ENCODE results near the gene MEX3A. TPM values are rescaled to one million over a fixed set of nuclear protein-coding genes. Genes with fewer than 3 reads are reported as not detected.

Gene MEX3A
- total RNA-seq, 1 donor from 2014 or later, result 32.2 TPM

- Histone ChIP-seq H3K27me3 (peaks cover 12% of the 10 kb centered on the region), H3K9ac (no peak overlapping the region), H2AFZ (replicated peaks) (no peak overlapping the region), H3K9me3 (ENCODE audit: low read depth) (no peaks in the 10 kb centered on the region), H4K20me1 (ENCODE audit: low read depth) (peaks cover 100% of the 10 kb centered on the region), H3F3A (ENCODE audit: low read depth) (peaks cover 39% of the 10 kb centered on the region), H3K4me2 (no peak overlapping the region), H3K36me3 (no peaks in the 10 kb centered on the region), H3K4me1 (peaks cover 32% of the 10 kb centered on the region), H3K79me2 (ENCODE audit: low read depth) (peaks cover 19% of the 10 kb centered on the region), H3K27ac (no peak overlapping the region), H3K4me3 (no peak overlapping the region)
- peaks cover 12% of the 10 kb centered on the region for H3K36me3 Mint-ChIP-seq
- no peak for DNase-seq (ENCODE audit: low spot score)
- peaks cover 25% of the 10 kb centered on the region for H3K27me3 Mint-ChIP-seq (ENCODE audit: insufficient read depth, low read depth)
- no peaks in the 10 kb centered on the region for H3K9me3 Mint-ChIP-seq
- no peak for TF ChIP-seq EZH2phosphoT487 (IDR thresholded peaks at IDR 0.05)
- TF ChIP-seq CTCF (IDR thresholded peaks at IDR 0.05), result no peak
- no peak for TF ChIP-seq EZH2 (IDR thresholded peaks at IDR 0.05)
- peaks cover 58% of the 10 kb centered on the region for H3K4me1 Mint-ChIP-seq
- no peak overlapping the region for H3K4me3 Mint-ChIP-seq
- no peak overlapping the region for H3K27ac Mint-ChIP-seq
Observed at GRCh38 chr1:156110252-156110651, 28.0 kb upstream of the MEX3A start.

GRCh38 chr1:156108664-156109241 lies 26.5 kb upstream of the MEX3A start:
- no peak overlapping the region for H3K27ac ChIP-seq
- no peak for DNase-seq (ENCODE audit: low spot score)
- peaks cover 30% of the 10 kb centered on the region for H3K4me1 ChIP-seq
- H3K27me3 ChIP-seq, result no peaks in the 10 kb centered on the region
- H3K4me3 Mint-ChIP-seq, result no peak overlapping the region
- no peak overlapping the region for H3K4me2 ChIP-seq
- peaks cover 60% of the 10 kb centered on the region for H3K4me1 Mint-ChIP-seq
- peaks cover 32% of the 10 kb centered on the region for H3K79me2 ChIP-seq (ENCODE audit: low read depth)
- H2AFZ ChIP-seq (replicated peaks), result no peak overlapping the region
- H3K4me3 ChIP-seq, result no peak overlapping the region
- peaks cover 10% of the 10 kb centered on the region for H3K36me3 Mint-ChIP-seq
- peaks cover 22% of the 10 kb centered on the region for H3K27me3 Mint-ChIP-seq (ENCODE audit: insufficient read depth, low read depth)
- H3K9me3 ChIP-seq (ENCODE audit: low read depth), result no peaks in the 10 kb centered on the region
- H3K9me3 Mint-ChIP-seq, result no peaks in the 10 kb centered on the region
- H4K20me1 ChIP-seq (ENCODE audit: low read depth), result peaks cover 100% of the 10 kb centered on the region
- no peak for TF ChIP-seq EZH2phosphoT487 (IDR thresholded peaks at IDR 0.05)
- TF ChIP-seq EZH2 (IDR thresholded peaks at IDR 0.05), result no peak
- TF ChIP-seq CTCF (IDR thresholded peaks at IDR 0.05), result no peak
- H3K9ac ChIP-seq, result no peak overlapping the region
- H3K36me3 ChIP-seq, result no peaks in the 10 kb centered on the region
- peaks cover 50% of the 10 kb centered on the region for H3F3A ChIP-seq (ENCODE audit: low read depth)
- H3K27ac Mint-ChIP-seq, result peak overlapping the region; percentile 27

GRCh38 chr1:156108057-156108456 lies 25.8 kb upstream of the MEX3A start:
- DNase-seq (ENCODE audit: low spot score), result no peak
- peaks cover 38% of the 10 kb centered on the region for H3K79me2 ChIP-seq (ENCODE audit: low read depth)

More at GRCh38 chr1:156108057-156108456, 25.8 kb upstream of the MEX3A start:
- Histone ChIP-seq H3K27me3 (no peaks in the 10 kb centered on the region), H3K9me3 (ENCODE audit: low read depth) (no peaks in the 10 kb centered on the region), H3K4me3 (no peak overlapping the region), H3K9ac (no peak overlapping the region), H3K36me3 (no peaks in the 10 kb centered on the region), H4K20me1 (ENCODE audit: low read depth) (peaks cover 100% of the 10 kb centered on the region), H3F3A (ENCODE audit: low read depth) (peaks cover 43% of the 10 kb centered on the region), H2AFZ (replicated peaks) (no peak overlapping the region), H3K4me2 (no peak overlapping the region), H3K27ac (no peak overlapping the region), H3K4me1 (peaks cover 37% of the 10 kb centered on the region)
- H3K4me1 Mint-ChIP-seq, result peaks cover 60% of the 10 kb centered on the region
- no peak overlapping the region for H3K27ac Mint-ChIP-seq
- H3K4me3 Mint-ChIP-seq, result no peak overlapping the region
- H3K36me3 Mint-ChIP-seq, result peaks cover 11% of the 10 kb centered on the region
- peaks cover 19% of the 10 kb centered on the region for H3K27me3 Mint-ChIP-seq (ENCODE audit: insufficient read depth, low read depth)
- TF ChIP-seq EZH2phosphoT487 (IDR thresholded peaks at IDR 0.05) (no peak), EZH2 (IDR thresholded peaks at IDR 0.05) (no peak), CTCF (IDR thresholded peaks at IDR 0.05) (no peak)
- no peaks in the 10 kb centered on the region for H3K9me3 Mint-ChIP-seq
